HUDEP-2 (cell line): ENCODE measurements around the gene ST6GALNAC3.

Source experiments
- DNase-seq, 76 experiments: peaks; one replicate each; lab custom pipeline; 2025; ENCODE audit not compliant: unreplicated experiment in 76 of 76; lab: John Stamatoyannopoulos, UW

ST6GALNAC3 gene

DNA sequence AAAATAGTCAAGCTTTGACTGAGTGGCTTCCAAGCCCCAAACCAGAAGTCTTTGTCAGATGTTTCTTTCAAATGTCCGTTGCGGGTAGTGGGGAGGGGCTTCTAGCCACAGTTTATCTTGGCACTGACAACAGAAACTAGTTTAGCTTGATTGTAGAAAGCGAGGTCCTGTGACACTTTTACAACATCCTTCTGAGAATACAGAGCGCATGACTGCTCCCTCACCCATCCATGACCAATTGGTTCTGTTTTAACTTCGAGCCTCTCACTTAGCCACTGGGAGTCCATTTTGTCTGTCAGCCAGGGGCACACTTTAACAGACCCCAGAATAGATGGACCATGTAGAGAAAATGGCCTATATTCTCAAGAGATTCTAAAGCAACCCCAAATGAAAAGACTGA, 593.5 kb downstream of the ST6GALNAC3 start:
- DNase-seq: no peak

DNA sequence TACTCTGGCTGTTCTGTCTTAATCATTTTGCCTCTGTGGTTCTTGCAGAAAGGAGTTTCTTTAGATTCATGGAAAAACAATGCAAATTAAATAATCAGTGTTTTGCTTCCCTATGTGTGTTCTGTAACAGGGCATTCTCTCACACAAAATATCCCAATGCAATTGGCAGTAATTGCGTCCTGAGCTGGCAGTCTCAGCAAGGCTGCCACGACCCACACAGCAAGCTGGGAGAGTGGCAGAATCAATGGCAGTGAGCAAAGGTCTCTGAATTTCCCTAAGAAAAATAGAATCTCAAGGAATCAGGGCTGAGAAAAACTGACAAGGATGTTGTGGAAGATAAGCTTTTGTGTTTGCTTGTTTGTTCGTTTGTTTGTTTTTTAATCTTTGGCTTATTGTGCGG, 594.6 kb downstream of the ST6GALNAC3 start:
- no peak for DNase-seq

DNA sequence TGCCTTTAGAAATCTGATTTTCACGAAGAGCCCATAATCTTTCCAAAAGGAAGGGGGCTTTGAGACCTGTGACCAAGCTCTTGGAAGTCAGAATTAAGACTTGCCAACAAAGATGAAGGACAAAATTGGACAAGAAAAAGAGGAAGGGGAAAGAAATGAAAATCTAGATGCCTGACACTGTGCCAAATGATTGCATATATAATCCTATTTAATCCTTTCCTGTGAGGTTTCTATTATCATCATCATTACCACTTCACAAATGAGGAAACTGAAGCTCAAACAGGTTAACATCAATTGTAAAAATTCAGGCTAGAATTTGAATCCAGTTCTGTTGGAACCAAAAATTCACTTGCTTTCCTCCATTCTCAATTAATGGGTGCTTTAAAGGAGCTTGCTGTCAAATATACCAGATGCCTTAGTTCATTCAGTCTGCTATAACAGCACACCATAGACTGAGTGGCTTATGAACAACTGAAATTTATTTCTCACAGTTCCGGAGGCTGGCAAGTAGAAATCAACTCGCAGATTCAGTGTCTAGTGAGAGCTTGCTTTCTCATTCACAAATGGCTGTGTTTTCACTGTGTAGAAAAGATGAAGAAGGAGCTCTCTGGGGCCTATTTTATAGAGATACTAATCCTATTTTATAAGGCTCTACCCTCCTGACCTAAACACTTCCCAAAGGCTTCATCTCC, 595.2 kb downstream of the ST6GALNAC3 start:
- DNase-seq: no peak

DNA sequence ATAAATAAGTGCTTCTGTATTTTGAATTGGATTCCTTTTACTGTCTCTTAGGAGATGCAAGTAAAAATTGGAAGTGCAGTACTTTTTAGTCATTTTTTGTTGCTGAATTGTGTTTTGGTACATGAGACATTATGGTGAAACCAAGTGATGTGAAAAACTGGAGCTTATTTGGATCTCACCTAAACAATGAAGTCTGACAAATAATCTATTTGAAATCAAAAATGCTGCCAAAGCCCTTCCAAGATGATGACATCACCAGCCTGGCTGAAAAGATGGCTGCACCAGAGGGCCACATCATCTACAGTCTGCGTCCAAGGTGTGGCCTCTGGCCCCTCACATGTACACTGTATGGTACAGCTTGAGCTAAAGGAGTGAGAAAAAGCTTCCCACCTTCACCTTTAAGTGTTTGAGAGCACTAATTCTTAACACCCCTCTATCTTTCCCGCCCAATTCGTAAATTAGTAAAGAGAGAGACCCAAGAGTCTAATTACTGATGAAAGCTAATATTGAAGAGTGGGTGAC, 600.2 kb downstream of the ST6GALNAC3 start:
- no peak for DNase-seq

DNA sequence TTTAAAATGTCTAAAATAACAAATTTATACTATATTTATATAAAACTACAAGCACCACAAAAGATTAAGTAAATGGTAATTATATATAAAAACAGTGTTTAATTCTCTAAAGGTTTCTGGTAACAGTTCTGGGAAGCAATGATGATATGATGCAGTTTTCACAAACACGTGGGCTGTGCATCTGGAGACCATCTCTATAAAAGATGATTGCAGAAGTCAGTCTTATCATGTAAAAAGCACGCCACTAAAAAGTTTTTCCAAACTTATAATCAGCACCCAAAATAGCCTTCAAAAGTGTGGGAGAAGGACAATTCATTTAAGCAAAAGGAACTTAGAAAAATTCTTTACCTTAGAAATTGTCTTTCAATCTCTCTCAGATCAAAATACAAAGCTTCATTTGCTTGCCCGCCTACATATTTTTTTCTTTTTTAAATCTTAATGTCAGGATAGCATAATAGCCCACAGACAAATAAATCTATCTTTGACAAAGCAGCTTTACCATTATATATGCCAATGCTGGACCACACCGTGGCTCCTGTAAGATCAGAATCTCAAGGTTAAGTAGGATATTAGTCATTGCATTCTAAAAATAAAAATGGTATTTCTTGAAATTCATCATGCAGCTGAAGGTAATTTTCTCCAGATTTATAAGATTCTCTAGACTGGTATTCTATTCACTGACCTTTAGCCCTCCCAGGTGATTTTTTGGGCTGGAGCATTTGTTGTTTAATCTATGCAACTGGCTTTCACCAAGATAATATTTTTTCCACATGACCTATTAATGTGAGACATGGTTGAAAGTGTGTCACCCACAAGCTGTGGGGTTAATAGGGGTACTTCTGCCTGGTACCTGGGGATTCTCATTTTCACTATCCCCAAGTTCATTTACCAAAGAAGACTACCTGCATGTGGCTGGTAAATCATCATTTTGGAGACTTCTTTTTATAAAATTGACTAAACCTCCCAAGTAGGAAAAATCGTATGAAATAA, 603.2 kb downstream of the ST6GALNAC3 start:
- no peak for DNase-seq

DNA sequence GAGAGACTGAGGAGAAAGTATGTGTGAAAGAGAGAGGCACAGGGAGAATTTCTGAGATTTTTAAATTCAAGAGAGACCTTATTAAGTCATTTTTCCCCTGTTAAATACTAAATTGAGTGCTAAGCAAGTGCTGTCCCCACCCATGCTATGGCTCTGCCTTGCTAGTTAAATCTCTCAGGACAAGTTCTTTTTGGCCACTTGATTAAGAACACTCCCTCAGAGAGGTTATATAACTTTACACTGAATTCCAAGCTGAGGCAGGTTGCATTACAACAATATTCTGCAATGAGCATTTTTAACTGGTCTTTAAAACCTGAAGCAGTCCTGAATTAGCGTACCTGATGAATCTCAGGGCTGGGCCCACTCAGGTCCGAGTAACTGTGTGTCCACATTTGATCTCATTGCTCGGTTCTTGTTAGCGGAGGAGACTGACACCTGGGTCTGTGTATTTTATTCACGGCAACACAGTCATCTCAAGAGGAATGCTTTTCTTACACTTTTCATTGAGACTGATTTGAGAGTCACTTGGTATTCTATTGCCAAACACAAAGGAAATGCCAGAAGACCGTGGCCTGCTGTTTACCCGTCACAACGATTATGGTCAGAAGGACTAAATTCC, 605.1 kb downstream of the ST6GALNAC3 start:
- DNase-seq: no peak

DNA sequence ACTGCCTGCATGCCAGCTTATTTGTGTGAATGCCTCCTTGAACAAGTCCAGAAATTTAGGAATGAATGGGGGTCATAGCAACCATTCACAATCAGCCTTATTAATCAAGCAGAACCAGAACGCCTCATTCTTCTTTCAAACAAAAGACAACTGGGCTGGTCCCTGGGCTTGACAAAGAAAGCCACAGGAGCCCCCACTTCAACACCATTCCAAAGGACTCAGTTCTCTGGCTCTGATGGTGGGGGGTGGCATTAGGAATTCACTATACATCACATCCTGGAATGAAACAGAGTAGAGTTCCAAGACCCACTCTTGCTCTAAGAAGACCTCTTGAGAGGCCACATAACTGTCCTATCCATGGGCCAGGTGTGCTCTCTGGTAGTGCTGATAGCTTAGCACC, 606.1 kb downstream of the ST6GALNAC3 start:
- DNase-seq: no peak

DNA sequence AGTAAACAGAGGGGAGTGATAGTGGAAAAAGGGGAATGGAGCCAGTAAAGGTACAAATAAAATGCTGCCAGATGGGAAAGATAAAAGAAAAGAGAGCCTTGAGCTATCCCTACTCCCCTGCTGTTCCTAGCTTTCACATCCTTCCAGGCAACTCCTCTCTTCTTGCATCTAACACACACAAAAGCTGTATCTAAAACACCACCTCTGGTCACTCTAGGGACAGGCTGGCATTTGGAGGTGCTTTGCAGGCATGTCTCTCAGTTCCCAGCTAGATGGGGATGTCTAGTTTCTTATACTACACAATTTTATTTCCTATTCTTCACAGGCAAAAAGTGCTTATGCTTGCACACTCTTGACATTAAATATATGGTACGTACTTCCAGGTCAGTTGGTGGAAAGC, 607.6 kb downstream of the ST6GALNAC3 start:
- no peak for DNase-seq
